GM23338 (cell line): ENCODE results near the gene NHLRC4. TPM values are rescaled to one million over a fixed set of nuclear protein-coding genes. Genes with fewer than 3 reads are reported as not detected.

Source experiments
- ATAC-seq: fragments of 200-7000 bp; cut with Tn5 transposase; 3 replicates; pipeline ENCODE4 v1.9.1; 2020
- DNase-seq: peaks from one replicate; pipeline ENCODE4 v3.0.0-alpha.2; 2015; ENCODE audit warnings: low spot score
- H2AFZ ChIP-seq: fragments of 200-600 bp; sonication (generic); 2 replicates; pipeline ENCODE4 v1.8.0; 2016; ENCODE audit warnings: antibody characterized with exemption, mild to moderate bottlenecking, moderate library complexity
- H3F3A ChIP-seq: fragments of 200-600 bp; sonication (generic); replicated peaks from 2 replicates; pipeline ENCODE4 v1.8.0; 2017; ENCODE audit warnings: antibody characterized with exemption, mixed run types, low read depth
- H3K27ac ChIP-seq: fragments of 200-600 bp; sonication (generic); 2 replicates; pipeline ENCODE4 v1.6.1; 2016; ENCODE audit warnings: low read depth
- H3K27me3 ChIP-seq: fragments of 200-600 bp; sonication (generic); 2 replicates; pipeline ENCODE4 v1.8.0; 2016; ENCODE audit warnings: mild to moderate bottlenecking, mixed run types, moderate library complexity; ENCODE audit not compliant: insufficient read depth
- H3K36me3 ChIP-seq: fragments of 200-600 bp; sonication (generic); 2 replicates; pipeline ENCODE4 v1.8.0; 2016; ENCODE audit warnings: mild to moderate bottlenecking; ENCODE audit not compliant: insufficient read depth
- H3K4me1 ChIP-seq: fragments of 200-600 bp; sonication (generic); 2 replicates; pipeline ENCODE4 v1.8.0; 2016; ENCODE audit warnings: mild to moderate bottlenecking, moderate library complexity; ENCODE audit not compliant: insufficient read depth
- H3K4me2 ChIP-seq: fragments of 200-600 bp; sonication (generic); 2 replicates; pipeline ENCODE4 v1.7.1; 2017; ENCODE audit warnings: mixed run types
- H3K4me3 ChIP-seq: fragments of 200-600 bp; sonication (generic); 2 replicates; pipeline ENCODE4 v1.6.1; 2016; ENCODE audit warnings: mixed run types
- H3K79me2 ChIP-seq: fragments of 200-600 bp; sonication (generic); replicated peaks from 2 replicates; pipeline ENCODE4 v1.8.0; 2017; ENCODE audit warnings: mild to moderate bottlenecking; ENCODE audit not compliant: insufficient read depth
- H3K9me2 ChIP-seq: fragments of 200-600 bp; sonication (generic); 2 replicates; pipeline ENCODE4 v1.8.0; 2017; ENCODE audit not compliant: insufficient read depth
- H4K20me1 ChIP-seq: fragments of 200-600 bp; sonication (generic); replicated peaks from 2 replicates; pipeline ENCODE4 v1.8.0; 2017; ENCODE audit warnings: mild to moderate bottlenecking; ENCODE audit not compliant: insufficient read depth
- H3K27ac Mint-ChIP-seq: 2 replicates; pipeline ENCODE4 v1.8.0; 2020; ENCODE audit warnings: inconsistent platforms, mild to moderate bottlenecking, moderate library complexity, mixed read lengths
- H3K27me3 Mint-ChIP-seq: 3 replicates; pipeline ENCODE4 v1.8.0; 2022; ENCODE audit warnings: low read depth, mild to moderate bottlenecking, moderate library complexity, mixed read lengths, inconsistent platforms; ENCODE audit not compliant: insufficient read depth, poor library complexity
- H3K36me3 Mint-ChIP-seq: 3 replicates; pipeline ENCODE4 v1.8.0; 2021; ENCODE audit warnings: low read depth, mild to moderate bottlenecking, inconsistent platforms, moderate library complexity, mixed read lengths
- H3K4me1 Mint-ChIP-seq: 3 replicates; pipeline ENCODE4 v1.8.0; 2020; ENCODE audit warnings: mild to moderate bottlenecking, inconsistent platforms, mixed read lengths
- H3K4me3 Mint-ChIP-seq: 3 replicates; pipeline ENCODE4 v1.8.0; 2021; ENCODE audit warnings: moderate library complexity, mild to moderate bottlenecking, inconsistent platforms, mixed read lengths
- H3K9me3 Mint-ChIP-seq: 3 replicates; pipeline ENCODE4 v1.8.0; 2020; ENCODE audit warnings: moderate library complexity, mild to moderate bottlenecking, inconsistent platforms, mixed read lengths
- CREB1 ChIP-seq: fragments of 250-450 bp; sonication (Bioruptor Pico); IDR thresholded peaks from 2 replicates; pipeline ENCODE4 v1.5.0; 2020; ENCODE audit warnings: low read depth, mild to moderate bottlenecking, moderate library complexity
- EZH2 ChIP-seq: fragments of 200-600 bp; sonication (generic); IDR thresholded peaks from one replicate; pipeline ENCODE4 v1.8.0; 2017; ENCODE audit warnings: antibody characterized with exemption, mild to moderate bottlenecking, low read depth; ENCODE audit not compliant: unreplicated experiment
- EZH2phosphoT487 ChIP-seq: fragments of 200-600 bp; sonication (generic); IDR thresholded peaks from one replicate; pipeline ENCODE4 v1.8.1; 2018; ENCODE audit warnings: antibody characterized with exemption; ENCODE audit not compliant: unreplicated experiment
- JUNB ChIP-seq: IDR thresholded peaks from one replicate; pipeline ENCODE4 v1.6.1; 2016; ENCODE audit warnings: antibody characterized with exemption; ENCODE audit not compliant: unreplicated experiment
- NANOG ChIP-seq: IDR thresholded peaks from 2 replicates; pipeline ENCODE4 v1.6.1; 2016; ENCODE audit warnings: antibody characterized with exemption, borderline replicate concordance
- POLR2AphosphoS5 ChIP-seq: IDR thresholded peaks from 2 replicates; pipeline ENCODE4 v1.6.1; 2016; ENCODE audit warnings: antibody characterized with exemption, low read depth
- STAT1 ChIP-seq: IDR thresholded peaks from one replicate; pipeline ENCODE4 v1.6.1; 2016; ENCODE audit warnings: antibody characterized with exemption; ENCODE audit not compliant: unreplicated experiment
- ZNF114 ChIP-seq: fragments of 250-450 bp; sonication (Bioruptor Pico); IDR thresholded peaks from 2 replicates; pipeline ENCODE4 v1.5.0; 2020; ENCODE audit warnings: mild to moderate bottlenecking, moderate library complexity
- ZNF331 ChIP-seq: fragments of 250-450 bp; sonication (Bioruptor Pico); IDR thresholded peaks from 2 replicates; pipeline ENCODE4 v1.5.0; 2020; ENCODE audit warnings: low read depth, mild to moderate bottlenecking, moderate library complexity
- polyA plus RNA-seq: library from polyadenylated mRNA; unstranded; fragments of >200 nt; fragmentation: Nextera tagmentation; extraction: Ambion mirVana; gene quantifications from 2 replicates; pipeline ENCODE4 v1.2.1, GENCODE V29; 2016
- total RNA-seq: library from RNA; depleted of rRNA; stranded (reverse); fragments of >200 nt; shearing (Covaris generic); gene quantifications from 2 replicates; pipeline ENCODE4 v1.2.3, GENCODE V29; 2014
- TF ChIP-seq, protein P1 (sequence below): IDR thresholded peaks from 2 replicates; pipeline ENCODE4 v1.6.1; 2016; ENCODE audit warnings: antibody characterized with exemption
- TF ChIP-seq, protein P2 (sequence below): fragments of 250-450 bp; sonication (Bioruptor Pico); IDR thresholded peaks from 2 replicates; pipeline ENCODE4 v1.5.0; 2020; ENCODE audit warnings: mild to moderate bottlenecking, moderate library complexity
- TF ChIP-seq, protein P3 (sequence below): IDR thresholded peaks from one replicate; pipeline ENCODE4 v1.6.1; 2018; ENCODE audit warnings: antibody characterized with exemption; ENCODE audit not compliant: unreplicated experiment
- TF ChIP-seq, protein P4 (sequence below), 2 experiments: fragments of 200-600 bp in 1 of 2; sonication (generic) in 1 of 2; conservative IDR thresholded peaks; 2 replicates each; pipeline versions ENCODE4 v1.5.1 to v1.6.1; 2016 to 2017; ENCODE audit warnings: antibody characterized with exemption in 2 of 2, low read depth in 2 of 2, mild to moderate bottlenecking in 2 of 2, moderate library complexity in 1 of 2

Gene NHLRC4
- total and polyA plus RNA-seq, 2 experiments from 2014 or later, result 0.47 to 0.80 TPM

DNA sequence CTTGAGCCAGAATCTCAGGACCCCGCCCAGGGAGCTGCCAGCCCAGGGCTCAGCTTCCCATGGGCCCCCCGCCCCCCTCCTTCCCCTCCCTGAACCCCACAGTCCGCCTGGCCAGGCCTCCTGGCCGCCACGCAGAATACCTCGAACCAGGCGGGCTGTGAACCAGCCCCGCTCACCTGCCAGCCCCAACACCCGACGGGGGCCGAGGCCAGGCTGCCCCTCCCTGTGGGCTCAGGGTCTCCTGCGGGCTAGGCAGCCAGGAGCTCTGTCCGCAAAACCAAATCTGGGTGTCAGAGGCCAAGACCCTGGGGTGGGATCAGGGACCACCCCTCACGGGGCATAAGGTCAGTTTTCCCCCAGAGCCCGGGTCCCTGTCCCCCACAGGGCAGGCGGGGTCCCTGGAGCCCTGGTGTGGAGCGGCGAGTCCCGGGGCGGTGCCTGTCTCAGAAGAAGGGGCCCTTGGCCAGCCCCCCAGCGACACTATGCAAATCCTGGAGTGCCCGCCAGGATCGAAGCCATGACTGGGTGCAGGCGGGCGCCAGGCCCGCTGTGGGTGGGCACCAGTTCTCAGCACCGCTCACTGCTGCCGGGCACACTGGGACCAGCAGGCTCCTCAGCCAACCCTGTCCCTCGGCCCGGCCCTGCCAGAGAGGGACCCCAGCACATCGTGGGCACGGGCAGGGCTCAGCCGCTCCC, 13.1 kb upstream of the NHLRC4 start:
- Histone ChIP-seq H3K27me3 (peaks cover 6% of the 10 kb centered on the region; the same call in 1 of the 2 replicates), H3K4me3 (no peak overlapping the region), H3K36me3 (no peaks in the 10 kb centered on the region), H3K4me1 (no peaks in the 10 kb centered on the region), H2AFZ (no peak overlapping the region), H3K9me2 (no peaks in the 10 kb centered on the region), H3K4me2 (no peak overlapping the region), H3K27ac (no peak overlapping the region), H3F3A (0 out of 2 replicates have a peak, but pooled peaks cover 5% of the 10 kb centered on the region), H3K79me2 (no peaks in the 10 kb centered on the region), H4K20me1 (no peaks in the 10 kb centered on the region; the same call in 1 of the 2 replicates)
- Mint-ChIP-seq H3K27me3 (peaks cover 7% of the 10 kb centered on the region), H3K4me3 (no peak overlapping the region), H3K36me3 (peaks cover 3% of the 10 kb centered on the region; the same call in 1 of the 3 replicates), H3K4me1 (no peaks in the 10 kb centered on the region), H3K9me3 (no peaks in the 10 kb centered on the region), H3K27ac (no peak overlapping the region)
- DNase-seq (no peak), ATAC-seq (no peak)
- TF ChIP-seq, protein P1, sequence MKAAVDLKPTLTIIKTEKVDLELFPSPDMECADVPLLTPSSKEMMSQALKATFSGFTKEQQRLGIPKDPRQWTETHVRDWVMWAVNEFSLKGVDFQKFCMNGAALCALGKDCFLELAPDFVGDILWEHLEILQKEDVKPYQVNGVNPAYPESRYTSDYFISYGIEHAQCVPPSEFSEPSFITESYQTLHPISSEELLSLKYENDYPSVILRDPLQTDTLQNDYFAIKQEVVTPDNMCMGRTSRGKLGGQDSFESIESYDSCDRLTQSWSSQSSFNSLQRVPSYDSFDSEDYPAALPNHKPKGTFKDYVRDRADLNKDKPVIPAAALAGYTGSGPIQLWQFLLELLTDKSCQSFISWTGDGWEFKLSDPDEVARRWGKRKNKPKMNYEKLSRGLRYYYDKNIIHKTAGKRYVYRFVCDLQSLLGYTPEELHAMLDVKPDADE, result no peak
- TF ChIP-seq POLR2AphosphoS5 (no peak), NANOG (no peak), EZH2 (no peak), EZH2phosphoT487 (no peak), JUNB (no peak), ZNF331 (CRISPR knock-in tag) (no peak), STAT1 (no peak), CREB1 (CRISPR knock-in tag) (no peak), ZNF114 (no peak)
- TF ChIP-seq, protein P2, sequence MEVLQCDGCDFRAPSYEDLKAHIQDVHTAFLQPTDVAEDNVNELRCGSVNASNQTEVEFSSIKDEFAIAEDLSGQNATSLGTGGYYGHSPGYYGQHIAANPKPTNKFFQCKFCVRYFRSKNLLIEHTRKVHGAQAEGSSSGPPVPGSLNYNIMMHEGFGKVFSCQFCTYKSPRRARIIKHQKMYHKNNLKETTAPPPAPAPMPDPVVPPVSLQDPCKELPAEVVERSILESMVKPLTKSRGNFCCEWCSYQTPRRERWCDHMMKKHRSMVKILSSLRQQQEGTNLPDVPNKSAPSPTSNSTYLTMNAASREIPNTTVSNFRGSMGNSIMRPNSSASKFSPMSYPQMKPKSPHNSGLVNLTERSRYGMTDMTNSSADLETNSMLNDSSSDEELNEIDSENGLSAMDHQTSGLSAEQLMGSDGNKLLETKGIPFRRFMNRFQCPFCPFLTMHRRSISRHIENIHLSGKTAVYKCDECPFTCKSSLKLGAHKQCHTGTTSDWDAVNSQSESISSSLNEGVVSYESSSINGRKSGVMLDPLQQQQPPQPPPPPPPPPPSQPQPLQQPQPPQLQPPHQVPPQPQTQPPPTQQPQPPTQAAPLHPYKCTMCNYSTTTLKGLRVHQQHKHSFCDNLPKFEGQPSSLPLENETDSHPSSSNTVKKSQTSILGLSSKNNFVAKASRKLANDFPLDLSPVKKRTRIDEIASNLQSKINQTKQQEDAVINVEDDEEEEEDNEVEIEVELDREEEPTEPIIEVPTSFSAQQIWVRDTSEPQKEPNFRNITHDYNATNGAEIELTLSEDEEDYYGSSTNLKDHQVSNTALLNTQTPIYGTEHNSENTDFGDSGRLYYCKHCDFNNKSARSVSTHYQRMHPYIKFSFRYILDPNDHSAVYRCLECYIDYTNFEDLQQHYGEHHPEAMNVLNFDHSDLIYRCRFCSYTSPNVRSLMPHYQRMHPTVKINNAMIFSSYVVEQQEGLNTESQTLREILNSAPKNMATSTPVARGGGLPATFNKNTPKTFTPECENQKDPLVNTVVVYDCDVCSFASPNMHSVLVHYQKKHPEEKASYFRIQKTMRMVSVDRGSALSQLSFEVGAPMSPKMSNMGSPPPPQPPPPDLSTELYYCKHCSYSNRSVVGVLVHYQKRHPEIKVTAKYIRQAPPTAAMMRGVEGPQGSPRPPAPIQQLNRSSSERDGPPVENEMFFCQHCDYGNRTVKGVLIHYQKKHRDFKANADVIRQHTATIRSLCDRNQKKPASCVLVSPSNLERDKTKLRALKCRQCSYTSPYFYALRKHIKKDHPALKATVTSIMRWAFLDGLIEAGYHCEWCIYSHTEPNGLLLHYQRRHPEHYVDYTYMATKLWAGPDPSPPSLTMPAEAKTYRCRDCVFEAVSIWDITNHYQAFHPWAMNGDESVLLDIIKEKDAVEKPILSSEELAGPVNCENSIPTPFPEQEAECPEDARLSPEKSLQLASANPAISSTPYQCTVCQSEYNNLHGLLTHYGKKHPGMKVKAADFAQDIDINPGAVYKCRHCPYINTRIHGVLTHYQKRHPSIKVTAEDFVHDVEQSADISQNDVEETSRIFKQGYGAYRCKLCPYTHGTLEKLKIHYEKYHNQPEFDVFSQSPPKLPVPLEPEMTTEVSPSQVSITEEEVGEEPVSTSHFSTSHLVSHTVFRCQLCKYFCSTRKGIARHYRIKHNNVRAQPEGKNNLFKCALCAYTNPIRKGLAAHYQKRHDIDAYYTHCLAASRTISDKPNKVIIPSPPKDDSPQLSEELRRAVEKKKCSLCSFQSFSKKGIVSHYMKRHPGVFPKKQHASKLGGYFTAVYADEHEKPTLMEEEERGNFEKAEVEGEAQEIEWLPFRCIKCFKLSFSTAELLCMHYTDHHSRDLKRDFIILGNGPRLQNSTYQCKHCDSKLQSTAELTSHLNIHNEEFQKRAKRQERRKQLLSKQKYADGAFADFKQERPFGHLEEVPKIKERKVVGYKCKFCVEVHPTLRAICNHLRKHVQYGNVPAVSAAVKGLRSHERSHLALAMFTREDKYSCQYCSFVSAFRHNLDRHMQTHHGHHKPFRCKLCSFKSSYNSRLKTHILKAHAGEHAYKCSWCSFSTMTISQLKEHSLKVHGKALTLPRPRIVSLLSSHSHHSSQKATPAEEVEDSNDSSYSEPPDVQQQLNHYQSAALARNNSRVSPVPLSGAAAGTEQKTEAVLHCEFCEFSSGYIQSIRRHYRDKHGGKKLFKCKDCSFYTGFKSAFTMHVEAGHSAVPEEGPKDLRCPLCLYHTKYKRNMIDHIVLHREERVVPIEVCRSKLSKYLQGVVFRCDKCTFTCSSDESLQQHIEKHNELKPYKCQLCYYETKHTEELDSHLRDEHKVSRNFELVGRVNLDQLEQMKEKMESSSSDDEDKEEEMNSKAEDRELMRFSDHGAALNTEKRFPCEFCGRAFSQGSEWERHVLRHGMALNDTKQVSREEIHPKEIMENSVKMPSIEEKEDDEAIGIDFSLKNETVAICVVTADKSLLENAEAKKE, result no peak
- TF ChIP-seq, protein P3, sequence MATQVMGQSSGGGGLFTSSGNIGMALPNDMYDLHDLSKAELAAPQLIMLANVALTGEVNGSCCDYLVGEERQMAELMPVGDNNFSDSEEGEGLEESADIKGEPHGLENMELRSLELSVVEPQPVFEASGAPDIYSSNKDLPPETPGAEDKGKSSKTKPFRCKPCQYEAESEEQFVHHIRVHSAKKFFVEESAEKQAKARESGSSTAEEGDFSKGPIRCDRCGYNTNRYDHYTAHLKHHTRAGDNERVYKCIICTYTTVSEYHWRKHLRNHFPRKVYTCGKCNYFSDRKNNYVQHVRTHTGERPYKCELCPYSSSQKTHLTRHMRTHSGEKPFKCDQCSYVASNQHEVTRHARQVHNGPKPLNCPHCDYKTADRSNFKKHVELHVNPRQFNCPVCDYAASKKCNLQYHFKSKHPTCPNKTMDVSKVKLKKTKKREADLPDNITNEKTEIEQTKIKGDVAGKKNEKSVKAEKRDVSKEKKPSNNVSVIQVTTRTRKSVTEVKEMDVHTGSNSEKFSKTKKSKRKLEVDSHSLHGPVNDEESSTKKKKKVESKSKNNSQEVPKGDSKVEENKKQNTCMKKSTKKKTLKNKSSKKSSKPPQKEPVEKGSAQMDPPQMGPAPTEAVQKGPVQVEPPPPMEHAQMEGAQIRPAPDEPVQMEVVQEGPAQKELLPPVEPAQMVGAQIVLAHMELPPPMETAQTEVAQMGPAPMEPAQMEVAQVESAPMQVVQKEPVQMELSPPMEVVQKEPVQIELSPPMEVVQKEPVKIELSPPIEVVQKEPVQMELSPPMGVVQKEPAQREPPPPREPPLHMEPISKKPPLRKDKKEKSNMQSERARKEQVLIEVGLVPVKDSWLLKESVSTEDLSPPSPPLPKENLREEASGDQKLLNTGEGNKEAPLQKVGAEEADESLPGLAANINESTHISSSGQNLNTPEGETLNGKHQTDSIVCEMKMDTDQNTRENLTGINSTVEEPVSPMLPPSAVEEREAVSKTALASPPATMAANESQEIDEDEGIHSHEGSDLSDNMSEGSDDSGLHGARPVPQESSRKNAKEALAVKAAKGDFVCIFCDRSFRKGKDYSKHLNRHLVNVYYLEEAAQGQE, result no peak
- TF ChIP-seq, protein P4, sequence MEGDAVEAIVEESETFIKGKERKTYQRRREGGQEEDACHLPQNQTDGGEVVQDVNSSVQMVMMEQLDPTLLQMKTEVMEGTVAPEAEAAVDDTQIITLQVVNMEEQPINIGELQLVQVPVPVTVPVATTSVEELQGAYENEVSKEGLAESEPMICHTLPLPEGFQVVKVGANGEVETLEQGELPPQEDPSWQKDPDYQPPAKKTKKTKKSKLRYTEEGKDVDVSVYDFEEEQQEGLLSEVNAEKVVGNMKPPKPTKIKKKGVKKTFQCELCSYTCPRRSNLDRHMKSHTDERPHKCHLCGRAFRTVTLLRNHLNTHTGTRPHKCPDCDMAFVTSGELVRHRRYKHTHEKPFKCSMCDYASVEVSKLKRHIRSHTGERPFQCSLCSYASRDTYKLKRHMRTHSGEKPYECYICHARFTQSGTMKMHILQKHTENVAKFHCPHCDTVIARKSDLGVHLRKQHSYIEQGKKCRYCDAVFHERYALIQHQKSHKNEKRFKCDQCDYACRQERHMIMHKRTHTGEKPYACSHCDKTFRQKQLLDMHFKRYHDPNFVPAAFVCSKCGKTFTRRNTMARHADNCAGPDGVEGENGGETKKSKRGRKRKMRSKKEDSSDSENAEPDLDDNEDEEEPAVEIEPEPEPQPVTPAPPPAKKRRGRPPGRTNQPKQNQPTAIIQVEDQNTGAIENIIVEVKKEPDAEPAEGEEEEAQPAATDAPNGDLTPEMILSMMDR (conservative IDR thresholded peaks at IDR 0.05; ENCODE audit: low read depth in 2 of 2), result no peak
